HG03025 (cell line): Measurements from ENCODE around the gene RXFP2.

Experiments
- ATAC-seq: cut with Tn5 transposase; IDR thresholded peaks from one replicate; pipeline ENCODE4 v1.9.1; 2021; ENCODE audit warnings: mild to moderate bottlenecking, moderate library complexity; ENCODE audit not compliant: unreplicated experiment, low FRiP score

The RXFP2 gene, protein sequence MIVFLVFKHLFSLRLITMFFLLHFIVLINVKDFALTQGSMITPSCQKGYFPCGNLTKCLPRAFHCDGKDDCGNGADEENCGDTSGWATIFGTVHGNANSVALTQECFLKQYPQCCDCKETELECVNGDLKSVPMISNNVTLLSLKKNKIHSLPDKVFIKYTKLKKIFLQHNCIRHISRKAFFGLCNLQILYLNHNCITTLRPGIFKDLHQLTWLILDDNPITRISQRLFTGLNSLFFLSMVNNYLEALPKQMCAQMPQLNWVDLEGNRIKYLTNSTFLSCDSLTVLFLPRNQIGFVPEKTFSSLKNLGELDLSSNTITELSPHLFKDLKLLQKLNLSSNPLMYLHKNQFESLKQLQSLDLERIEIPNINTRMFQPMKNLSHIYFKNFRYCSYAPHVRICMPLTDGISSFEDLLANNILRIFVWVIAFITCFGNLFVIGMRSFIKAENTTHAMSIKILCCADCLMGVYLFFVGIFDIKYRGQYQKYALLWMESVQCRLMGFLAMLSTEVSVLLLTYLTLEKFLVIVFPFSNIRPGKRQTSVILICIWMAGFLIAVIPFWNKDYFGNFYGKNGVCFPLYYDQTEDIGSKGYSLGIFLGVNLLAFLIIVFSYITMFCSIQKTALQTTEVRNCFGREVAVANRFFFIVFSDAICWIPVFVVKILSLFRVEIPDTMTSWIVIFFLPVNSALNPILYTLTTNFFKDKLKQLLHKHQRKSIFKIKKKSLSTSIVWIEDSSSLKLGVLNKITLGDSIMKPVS

GRCh38 chr13:31739226-31739625, at the start of gene RXFP2:
Gene RXFP2 (plus strand): TSS chr13:31739526. CDS start chr13:31739613, 87 bp downstream.
- no peak for ATAC-seq

- ATAC-seq, result no peak
Measured at GRCh38 chr13:31697290-31697689, 42.0 kb upstream of the RXFP2 start.

DNA sequence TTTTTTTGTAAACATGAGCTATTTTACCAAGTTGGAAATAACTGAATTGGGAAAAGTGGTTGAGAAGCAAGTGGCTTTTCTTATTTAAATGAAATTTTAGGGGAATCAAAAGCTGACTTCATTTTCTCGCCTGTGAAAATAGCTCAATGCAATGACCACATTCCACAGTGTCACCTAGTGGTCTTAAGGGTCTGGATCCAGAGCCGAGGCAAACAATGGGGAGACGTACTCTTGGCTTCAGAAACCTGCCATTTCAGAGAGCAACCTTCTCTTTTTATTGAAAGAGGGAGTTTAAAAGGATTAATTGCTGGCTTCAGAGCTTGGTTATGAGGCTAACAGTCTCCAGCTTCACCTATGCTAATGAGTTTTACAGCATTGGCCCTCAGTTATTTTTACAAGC, 39.7 kb upstream of the RXFP2 start:
- ATAC-seq, result no peak

- no peak for ATAC-seq
Measured at GRCh38 chr13:31703780-31704179, 35.5 kb upstream of the RXFP2 start.

DNA sequence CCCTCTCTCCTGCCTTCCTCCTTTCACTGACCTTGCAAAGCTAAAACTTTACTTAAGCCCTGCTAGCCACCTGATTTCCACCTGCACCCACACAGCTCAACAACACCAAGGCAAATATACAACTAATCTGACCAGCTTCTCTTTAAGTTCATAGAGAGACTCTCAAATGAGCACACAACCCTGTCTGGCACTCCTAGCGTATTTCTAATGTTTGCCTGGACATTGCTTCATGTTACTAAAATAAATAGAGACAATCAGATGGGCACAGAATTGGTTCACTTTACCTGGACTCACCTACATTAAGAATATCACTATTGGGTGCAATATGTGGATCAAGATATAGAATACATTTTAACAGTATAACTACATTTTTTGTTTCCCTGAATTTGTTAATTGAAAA, 33.2 kb upstream of the RXFP2 start:
- ATAC-seq, result no peak

- ATAC-seq, result no peak
Measured at GRCh38 chr13:31717583-31717982, 21.7 kb upstream of the RXFP2 start.

DNA sequence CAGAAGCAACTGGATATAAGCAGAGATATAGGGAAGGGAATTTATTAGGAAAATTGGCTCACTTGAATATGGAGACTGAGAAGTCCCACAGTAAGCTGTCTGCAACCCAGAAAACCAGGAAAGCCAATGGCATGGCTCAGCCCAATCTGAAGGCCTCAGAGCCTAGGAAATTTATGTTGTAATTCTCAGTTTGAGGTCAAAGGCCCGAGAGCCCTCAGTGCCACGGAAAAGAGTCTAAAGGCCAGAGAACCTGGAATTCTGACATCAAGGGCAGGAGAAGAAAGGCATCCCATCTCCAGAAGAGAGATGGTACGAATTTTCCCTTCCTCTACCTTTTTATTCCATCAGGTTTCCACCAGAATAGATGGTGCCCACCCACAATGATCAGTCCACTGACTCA, 20.1 kb upstream of the RXFP2 start:
- no peak for ATAC-seq

DNA sequence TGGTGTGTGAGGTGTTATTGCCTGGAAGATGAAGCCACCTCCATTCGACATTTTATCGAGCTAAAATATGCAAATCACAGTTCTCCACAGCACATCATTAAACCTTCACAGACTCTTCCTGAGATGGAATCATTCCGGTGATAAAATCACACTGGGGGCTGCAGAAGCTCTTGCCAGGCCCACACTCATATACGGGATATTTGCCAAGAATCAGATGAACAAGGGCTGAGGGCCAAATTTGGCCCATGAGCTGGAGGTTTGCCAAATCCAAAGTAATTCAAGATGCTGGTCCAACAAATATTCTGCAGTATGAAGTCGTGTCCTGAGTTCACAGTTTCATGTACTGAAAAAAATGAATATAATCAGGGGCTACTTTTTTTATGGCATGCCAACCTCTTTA, 16.7 kb upstream of the RXFP2 start:
- ATAC-seq, result no peak

DNA sequence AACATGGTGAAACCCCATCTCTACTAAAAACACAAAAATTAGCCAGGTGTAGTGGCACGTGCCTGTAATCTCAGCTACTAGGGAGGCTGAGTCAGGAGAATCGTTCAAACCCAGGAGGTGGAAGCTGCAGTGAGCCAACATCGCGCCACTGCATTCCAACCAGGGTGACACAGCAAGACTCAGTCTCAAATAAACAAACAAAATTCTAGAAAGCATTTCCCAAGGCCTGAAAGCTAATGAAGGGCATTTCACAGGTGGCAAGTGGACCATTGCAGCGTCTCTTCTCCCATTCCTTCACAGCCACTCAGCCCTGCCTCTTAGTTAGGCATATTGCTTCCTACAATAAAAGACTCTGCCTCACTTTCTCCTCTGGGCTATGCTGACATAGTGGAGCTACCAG, 13.5 kb upstream of the RXFP2 start:
- ATAC-seq, result no peak

DNA sequence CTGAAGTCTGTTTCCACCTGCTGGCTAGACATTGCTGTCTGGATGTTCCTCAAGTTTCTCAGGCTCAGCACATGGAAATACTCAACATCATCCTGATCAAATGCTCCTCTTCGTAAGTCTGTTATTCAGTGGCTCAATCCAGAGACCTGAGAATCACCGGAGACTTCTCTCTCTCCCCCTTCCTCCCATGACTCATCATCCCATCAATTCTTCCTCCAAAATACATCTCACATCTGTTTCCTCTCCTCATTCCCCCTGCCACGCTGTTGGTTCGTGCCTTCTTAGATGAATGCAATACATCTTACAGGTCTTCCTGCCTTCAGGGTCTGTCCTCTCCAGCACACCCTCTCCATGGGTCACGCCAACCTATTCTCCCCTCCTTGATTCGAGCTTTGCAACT, 7.4 kb upstream of the RXFP2 start:
- no peak for ATAC-seq

DNA sequence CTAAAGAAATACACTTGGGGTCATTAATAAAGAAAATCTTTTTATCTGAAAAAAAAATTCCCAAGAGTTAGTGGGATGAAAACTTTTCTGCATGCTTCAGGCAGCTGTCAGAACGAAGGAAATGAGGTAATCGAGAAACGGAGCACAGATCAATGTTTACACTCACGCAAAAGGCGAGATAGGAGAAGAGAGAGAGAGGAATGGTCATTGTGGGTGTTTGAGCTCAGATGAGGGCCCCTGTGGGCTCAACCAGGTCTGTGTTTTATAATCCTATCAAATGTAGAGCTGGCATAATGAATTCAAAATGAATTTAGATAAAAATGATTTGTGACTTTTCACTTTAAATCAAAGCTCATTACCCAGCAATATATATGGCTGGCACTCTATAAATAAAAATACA, 6.3 kb upstream of the RXFP2 start:
- ATAC-seq, result no peak

DNA sequence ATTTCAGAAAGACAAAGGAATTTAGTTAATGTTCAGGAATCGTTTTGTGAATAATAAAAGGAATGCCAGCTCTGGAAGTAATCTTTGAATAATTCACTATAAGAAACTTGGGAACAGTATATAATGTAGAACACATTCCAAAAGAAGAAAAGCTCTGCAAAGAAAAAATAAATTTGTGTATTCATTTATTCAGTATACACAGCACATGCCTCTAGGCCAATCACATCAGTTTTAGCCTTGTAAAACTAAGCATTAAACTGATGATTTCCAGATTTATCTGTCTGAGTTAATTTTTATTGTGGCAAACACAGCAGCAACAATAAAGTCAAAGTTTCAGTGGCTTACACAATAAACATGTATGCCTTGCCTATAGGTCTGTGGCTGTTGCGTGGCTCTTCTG, 5.7 kb upstream of the RXFP2 start:
- ATAC-seq, result no peak

GRCh38 chr13:31742097-31742734, 2.9 kb downstream of the RXFP2 start:
- ATAC-seq, result peak; percentile 69

GRCh38 chr13:31747291-31747690, 8.0 kb downstream of the RXFP2 start:
- ATAC-seq, result no peak

DNA sequence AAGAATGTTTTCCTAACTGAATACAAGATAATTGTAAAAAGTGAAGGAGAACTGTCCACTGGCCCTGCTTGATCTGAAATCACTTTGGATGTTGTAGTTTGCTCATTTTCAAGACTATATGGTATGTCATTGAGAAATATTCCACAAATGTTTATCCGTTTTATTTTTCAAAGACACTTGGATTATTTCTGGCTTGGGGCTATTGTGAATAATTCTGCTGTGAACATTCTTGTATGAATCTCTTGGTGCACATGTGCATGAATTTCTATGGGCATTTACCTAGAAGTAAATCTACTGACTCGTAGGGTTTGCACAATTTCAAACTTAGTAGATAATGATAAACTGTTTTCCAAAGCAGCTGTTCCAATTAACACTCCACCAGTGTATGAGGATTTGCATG, 8.6 kb downstream of the RXFP2 start:
- ATAC-seq, result no peak

DNA sequence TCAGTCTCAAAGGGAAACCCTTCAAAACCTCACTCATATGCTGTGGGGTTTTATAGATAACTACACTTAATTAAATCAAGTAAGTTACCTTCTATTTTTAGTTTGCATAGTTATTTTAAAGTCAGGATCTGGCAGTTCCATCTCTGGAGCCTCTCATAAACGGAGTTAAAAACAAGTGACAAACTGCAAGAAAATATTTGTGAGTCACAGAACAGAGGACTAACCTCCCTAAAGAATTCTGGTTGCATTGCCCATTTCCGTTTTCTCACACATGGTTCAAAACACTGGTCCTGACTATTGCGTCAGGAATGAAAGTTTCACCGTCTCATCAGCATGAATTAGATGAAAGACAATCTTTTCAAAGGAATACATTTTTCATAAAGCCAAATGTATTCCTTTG, 10.6 kb downstream of the RXFP2 start:
- no peak for ATAC-seq

- ATAC-seq, result no peak
Measured at GRCh38 chr13:31755211-31755610, 15.9 kb downstream of the RXFP2 start.

DNA sequence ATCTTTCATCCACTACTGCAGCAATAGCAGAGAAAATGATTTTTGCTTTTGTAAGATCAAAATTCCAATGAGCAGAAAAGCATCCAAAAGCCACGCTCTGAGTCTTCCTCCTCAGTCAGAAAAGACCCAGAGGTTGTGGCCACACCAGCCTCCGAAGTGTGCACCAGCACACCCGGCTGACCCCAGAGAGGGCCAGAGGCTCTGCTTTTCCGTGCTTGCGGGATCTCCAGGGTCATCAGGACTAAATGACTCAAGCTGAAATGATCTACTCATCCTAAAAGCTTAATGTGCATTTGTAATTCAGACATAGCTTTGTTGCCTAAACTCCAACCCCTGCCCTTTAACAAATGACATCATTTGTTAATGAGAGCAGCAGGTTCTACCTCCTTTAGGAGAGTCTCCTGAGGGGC, 16.5 kb downstream of the RXFP2 start:
- ATAC-seq, result no peak

- ATAC-seq, result no peak
Measured at GRCh38 chr13:31756346-31756745, 17.0 kb downstream of the RXFP2 start.

- no peak for ATAC-seq
Measured at GRCh38 chr13:31761951-31762350, 22.6 kb downstream of the RXFP2 start.

DNA sequence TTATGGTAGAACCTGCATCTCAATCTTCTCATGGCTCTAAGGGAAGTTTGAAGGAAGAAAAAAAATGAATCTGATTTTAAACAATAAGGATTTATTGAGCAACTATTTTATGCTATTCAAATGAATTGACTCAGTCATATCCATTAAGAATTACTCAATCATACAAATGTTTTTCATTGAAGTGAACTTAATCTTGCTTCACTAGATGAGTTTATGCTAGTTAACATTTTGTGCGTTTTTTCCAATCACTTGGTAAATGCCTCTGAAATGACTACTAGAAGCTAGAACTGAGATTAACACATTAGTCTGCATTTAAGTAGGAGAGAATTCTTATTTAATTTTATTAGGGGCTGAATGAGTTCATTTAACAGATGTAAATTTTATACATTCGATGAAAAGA, 25.2 kb downstream of the RXFP2 start:
- no peak for ATAC-seq
